HUES48 (cell line): ENCODE results near the gene KRT79.

ENCODE experiments used
- H3K27ac ChIP-seq: one replicate; pipeline ENCODE4 v1.7.0; 2013; ENCODE audit warnings: low read depth, low read length, inconsistent platforms
- H3K27me3 ChIP-seq: 2 replicates; pipeline ENCODE4 v1.6.1; 2013; ENCODE audit warnings: mild to moderate bottlenecking, low read length; ENCODE audit not compliant: control insufficient read depth, insufficient read depth
- H3K36me3 ChIP-seq: 2 replicates; pipeline ENCODE4 v1.6.1; 2013; ENCODE audit warnings: low read length; ENCODE audit not compliant: control insufficient read depth, insufficient read depth
- H3K4me1 ChIP-seq: 2 replicates; pipeline ENCODE4 v1.6.1; 2013; ENCODE audit warnings: mild to moderate bottlenecking, low read length; ENCODE audit not compliant: control insufficient read depth, insufficient read depth
- H3K4me3 ChIP-seq: 2 replicates; pipeline ENCODE4 v1.5.1; 2013; ENCODE audit warnings: mild to moderate bottlenecking, low read depth, low read length
- H3K9ac ChIP-seq: 2 replicates; pipeline ENCODE4 v1.6.1; 2013; ENCODE audit warnings: mild to moderate bottlenecking, low read depth, low read length, moderate library complexity
- H3K9me3 ChIP-seq: 2 replicates; pipeline ENCODE4 v1.6.1; 2013; ENCODE audit warnings: low read length; ENCODE audit not compliant: control insufficient read depth, insufficient read depth

The KRT79 gene

GRCh38 chr12:52808573-52809160 is 25.4 kb downstream of the KRT79 start:
- no peak overlapping the region for H3K27ac ChIP-seq
- H3K36me3 ChIP-seq = no peaks in the 10 kb centered on the region
- no peak overlapping the region for H3K4me3 ChIP-seq
- peaks cover 10% of the 10 kb centered on the region for H3K4me1 ChIP-seq
- no peaks in the 10 kb centered on the region for H3K27me3 ChIP-seq
- H3K9ac ChIP-seq = no peak overlapping the region
- no peaks in the 10 kb centered on the region for H3K9me3 ChIP-seq

GRCh38 chr12:52807544-52808470 is 26.3 kb downstream of the KRT79 start:
- Histone ChIP-seq H3K27ac (no peak overlapping the region), H3K36me3 (no peaks in the 10 kb centered on the region), H3K27me3 (no peaks in the 10 kb centered on the region), H3K4me3 (no peak overlapping the region), H3K9me3 (no peaks in the 10 kb centered on the region), H3K4me1 (peaks cover 10% of the 10 kb centered on the region), H3K9ac (no peak overlapping the region)

GRCh38 chr12:52806821-52807543 is 27.1 kb downstream of the KRT79 start:
- Histone ChIP-seq H3K27ac (no peak overlapping the region), H3K27me3 (no peaks in the 10 kb centered on the region), H3K36me3 (no peaks in the 10 kb centered on the region), H3K4me3 (no peak overlapping the region), H3K4me1 (peaks cover 10% of the 10 kb centered on the region), H3K9ac (no peak overlapping the region), H3K9me3 (no peaks in the 10 kb centered on the region)

- Histone ChIP-seq H3K9me3 (no peaks in the 10 kb centered on the region), H3K4me1 (peaks cover 10% of the 10 kb centered on the region), H3K27ac (no peak overlapping the region), H3K36me3 (no peaks in the 10 kb centered on the region), H3K4me3 (no peak overlapping the region), H3K27me3 (no peaks in the 10 kb centered on the region), H3K9ac (no peak overlapping the region)
Observed at GRCh38 chr12:52806169-52806811, 27.8 kb downstream of the KRT79 start.

DNA sequence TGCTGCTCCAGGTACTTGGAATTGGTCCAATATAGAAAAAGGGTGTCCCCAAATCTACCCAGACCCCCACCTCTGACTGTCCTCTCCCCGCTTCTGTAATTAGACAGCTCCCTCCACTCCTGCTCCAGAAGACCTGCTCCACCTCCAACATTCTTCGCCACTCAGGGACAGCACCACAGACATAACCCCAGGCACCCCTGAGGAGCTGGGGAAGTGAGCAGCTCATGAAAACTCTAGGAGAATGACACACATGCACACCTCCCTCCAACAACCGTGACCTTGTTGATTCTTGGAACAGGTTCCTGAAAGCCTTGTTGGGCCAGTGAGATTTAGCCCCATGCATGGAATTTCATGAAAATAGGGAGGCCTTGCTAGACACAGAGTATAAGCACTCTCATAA is 28.4 kb downstream of the KRT79 start:
- peaks cover 11% of the 10 kb centered on the region for H3K4me1 ChIP-seq
- no peaks in the 10 kb centered on the region for H3K27me3 ChIP-seq
- H3K9me3 ChIP-seq = no peaks in the 10 kb centered on the region
- no peak overlapping the region for H3K9ac ChIP-seq
- H3K4me3 ChIP-seq = no peak overlapping the region
- no peak overlapping the region for H3K27ac ChIP-seq
- H3K36me3 ChIP-seq = no peaks in the 10 kb centered on the region

DNA sequence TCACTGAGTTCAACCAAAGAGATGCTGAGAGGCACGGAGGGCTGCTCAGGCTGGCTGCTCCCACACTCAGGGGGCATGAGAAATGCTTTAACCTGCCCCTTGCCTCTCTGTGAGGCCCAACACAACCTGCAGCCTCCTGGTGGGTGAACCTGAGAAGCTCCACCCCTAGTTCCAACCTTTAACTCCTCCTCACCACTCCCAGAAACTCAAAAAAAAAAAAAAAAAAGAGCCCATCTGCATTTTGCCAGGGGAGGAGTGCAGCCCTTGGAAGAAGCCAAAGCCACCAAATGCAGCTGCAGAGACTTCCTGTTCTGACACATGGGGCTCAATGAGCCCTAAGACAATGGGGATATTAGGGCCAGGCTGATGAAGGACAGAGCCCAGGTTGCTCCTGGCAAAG is 29.1 kb downstream of the KRT79 start:
- Histone ChIP-seq H3K9ac (no peak overlapping the region), H3K4me3 (no peak overlapping the region), H3K36me3 (no peaks in the 10 kb centered on the region), H3K9me3 (no peaks in the 10 kb centered on the region), H3K27ac (no peak overlapping the region), H3K4me1 (peaks cover 18% of the 10 kb centered on the region), H3K27me3 (no peaks in the 10 kb centered on the region)

- H3K27me3 ChIP-seq = no peaks in the 10 kb centered on the region
- H3K27ac ChIP-seq = no peak overlapping the region
- H3K9ac ChIP-seq = no peak overlapping the region
- peaks cover 25% of the 10 kb centered on the region for H3K4me1 ChIP-seq
- H3K4me3 ChIP-seq = no peak overlapping the region
- H3K9me3 ChIP-seq = no peaks in the 10 kb centered on the region
- H3K36me3 ChIP-seq = no peaks in the 10 kb centered on the region
Observed at GRCh38 chr12:52802442-52802841, 31.7 kb downstream of the KRT79 start.

- H3K9ac ChIP-seq = no peak overlapping the region
- H3K4me3 ChIP-seq = no peak overlapping the region
- H3K36me3 ChIP-seq = no peaks in the 10 kb centered on the region
- peaks cover 25% of the 10 kb centered on the region for H3K4me1 ChIP-seq
- H3K27me3 ChIP-seq = no peaks in the 10 kb centered on the region
- H3K27ac ChIP-seq = no peak overlapping the region
- no peaks in the 10 kb centered on the region for H3K9me3 ChIP-seq
Observed at GRCh38 chr12:52801773-52802172, 32.3 kb downstream of the KRT79 start.

DNA sequence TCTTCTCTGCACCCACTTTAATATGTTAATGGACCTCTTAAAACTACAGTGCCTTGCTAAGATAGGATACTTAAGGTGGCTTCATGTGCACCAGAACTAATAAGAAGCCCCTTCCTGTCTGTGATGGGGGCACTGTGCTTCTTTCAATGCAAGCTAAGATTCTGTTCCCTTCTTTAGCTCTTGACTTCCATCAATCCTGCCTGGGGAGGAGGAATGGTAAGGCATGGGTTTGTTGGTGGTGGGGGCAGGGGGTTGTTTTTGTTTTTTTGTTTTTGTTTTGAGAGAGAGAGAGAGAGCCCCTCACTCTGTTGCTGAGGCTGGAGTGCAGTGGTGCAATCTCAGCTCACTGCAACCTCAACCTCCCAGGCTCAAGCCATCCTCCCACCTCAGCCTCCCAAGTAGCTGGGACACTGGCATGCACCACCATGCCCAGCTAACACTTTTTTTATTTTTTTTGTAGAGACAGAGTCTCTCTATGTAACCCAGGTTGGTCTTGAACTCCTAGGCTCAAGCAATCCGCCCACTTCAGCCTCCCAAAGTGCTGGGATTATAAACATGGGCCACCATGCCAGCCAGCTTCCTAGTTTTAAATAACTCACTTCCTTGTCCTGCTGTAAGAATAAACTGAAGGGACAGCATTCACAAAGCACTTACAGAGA is 33.7 kb downstream of the KRT79 start:
- Histone ChIP-seq H3K4me1 (peaks cover 22% of the 10 kb centered on the region), H3K9ac (no peak overlapping the region), H3K27ac (no peak overlapping the region), H3K27me3 (no peaks in the 10 kb centered on the region), H3K4me3 (no peak overlapping the region), H3K36me3 (no peaks in the 10 kb centered on the region), H3K9me3 (no peaks in the 10 kb centered on the region)

- Histone ChIP-seq H3K27ac (no peak overlapping the region), H3K36me3 (no peaks in the 10 kb centered on the region), H3K27me3 (no peaks in the 10 kb centered on the region), H3K9me3 (no peaks in the 10 kb centered on the region), H3K4me3 (no peak overlapping the region), H3K9ac (no peak overlapping the region), H3K4me1 (peaks cover 15% of the 10 kb centered on the region)
Observed at GRCh38 chr12:52799505-52800211, 34.5 kb downstream of the KRT79 start.
